ENCODE results near the gene KLK10.

Gene KLK10

DNA sequence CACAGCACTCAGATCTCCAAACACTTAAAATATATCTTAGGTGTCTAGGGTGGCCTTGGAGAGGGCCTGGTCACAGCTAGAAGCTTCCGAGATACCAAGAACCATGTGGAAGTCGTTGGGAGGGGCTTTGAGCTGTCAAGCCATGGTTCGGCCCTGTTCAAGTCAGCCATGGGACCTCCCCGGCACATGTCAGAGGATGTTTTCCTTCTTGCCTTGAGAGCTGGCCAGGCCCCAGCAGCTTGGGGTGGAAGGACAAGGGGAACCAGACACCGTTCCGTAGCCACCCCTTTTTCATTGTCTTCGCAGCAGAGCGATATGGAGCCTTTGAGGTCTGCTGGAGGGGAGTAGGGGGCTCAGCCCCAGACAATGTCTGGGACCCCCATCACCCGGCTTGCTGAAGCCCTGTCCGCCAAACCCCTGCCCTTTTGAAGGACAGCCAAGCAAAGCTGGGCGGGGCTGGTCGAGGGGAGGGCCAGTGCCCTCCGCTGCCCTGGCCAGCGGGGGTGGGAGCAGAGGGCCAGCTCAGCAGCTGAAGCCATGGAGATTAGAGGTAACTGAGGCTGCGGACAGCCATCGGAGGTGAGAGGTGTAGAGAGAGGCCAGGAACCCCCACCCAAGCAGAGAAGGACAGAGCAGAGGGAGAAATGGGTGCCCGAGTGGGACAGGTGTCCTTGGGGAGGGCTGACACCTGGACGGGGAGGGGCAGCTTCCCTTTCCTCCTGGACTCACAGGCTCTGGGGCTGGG, 6.5 kb upstream of the KLK10 start:
- no peak for DNase-seq (ENCODE audit: low read depth in 2 of 2)

DNA sequence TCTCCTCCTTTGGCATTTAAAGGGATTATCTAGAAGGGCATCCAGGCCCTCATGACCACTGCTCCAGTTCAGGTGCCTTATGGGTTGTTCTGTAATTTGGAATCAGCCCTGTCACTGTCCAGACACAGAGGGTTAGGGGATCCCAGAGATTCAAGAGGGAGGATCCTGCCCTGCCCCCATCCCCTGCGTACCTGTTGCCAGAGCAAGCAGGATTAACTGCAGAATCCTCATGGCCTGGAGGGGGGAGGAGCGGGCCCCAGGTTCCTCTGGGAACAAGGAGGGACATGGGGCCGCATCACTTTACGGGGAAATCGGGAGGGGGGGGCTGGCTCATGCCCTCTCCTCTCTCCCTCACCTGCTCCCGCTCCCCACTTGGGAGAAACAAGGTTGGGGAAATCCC, 5.9 kb upstream of the KLK10 start:
- no peak for DNase-seq (ENCODE audit: low read depth in 2 of 2)

DNA sequence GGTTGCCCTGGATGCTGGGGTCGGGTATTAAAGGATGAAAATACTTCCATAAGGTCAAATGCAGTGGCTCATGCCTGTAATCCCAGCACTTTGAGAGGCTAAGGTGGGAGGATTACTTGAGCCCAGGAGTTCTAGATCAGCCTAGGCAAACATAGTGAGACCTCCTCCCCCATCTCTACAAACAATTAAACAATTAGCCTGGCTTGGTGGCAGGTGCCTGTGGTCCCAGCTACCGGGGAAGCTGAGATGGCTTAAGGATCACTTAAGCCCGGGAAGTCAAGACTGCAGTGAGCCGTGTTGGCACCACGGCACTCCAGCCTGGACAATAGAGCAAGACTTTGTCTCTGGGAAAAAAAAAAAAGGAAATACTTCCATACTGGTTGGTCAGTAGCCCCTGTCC, 5.4 kb upstream of the KLK10 start:
- DNase-seq (ENCODE audit: low read depth in 2 of 2) = no peak

DNA sequence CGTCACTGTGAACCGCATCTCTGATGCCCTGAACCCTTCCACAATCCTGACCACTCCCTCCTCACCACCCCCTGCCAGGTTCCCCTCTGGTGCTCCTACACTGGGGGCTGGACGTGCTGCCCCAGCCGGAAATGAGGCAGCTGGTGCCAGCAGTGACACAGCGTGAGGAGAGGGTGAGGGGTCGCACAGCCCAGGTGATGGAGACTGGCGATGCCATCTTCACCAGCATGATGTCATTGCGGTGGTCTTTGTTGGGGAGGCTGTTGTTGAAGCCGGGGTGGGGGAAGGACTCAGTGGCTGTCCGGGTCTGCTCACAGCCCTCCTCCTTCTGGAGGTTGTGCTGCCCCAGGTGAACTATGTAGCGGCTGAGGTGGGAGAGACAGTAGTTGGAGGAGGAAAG, 4.4 kb upstream of the KLK10 start:
- no peak for DNase-seq (ENCODE audit: low read depth in 2 of 2)

DNA sequence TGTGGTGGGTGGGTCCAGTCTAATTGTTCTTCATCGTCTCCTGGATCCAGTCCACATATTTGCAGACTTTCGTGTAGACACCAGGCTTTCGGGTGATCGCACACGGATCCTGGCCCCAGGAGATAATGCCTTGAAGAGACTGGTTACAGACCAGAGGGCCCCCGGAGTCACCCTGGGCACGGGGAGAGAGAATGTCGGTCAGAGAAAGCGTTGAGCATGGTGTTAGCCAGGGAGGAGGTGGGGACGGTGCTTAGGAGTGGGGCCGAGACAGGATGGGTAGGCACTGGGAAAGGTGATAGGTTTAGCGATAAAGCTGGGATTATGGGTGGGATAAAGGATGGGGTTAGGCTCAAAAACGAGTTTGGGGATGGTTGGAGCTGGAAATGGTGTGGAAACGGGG, 3.0 kb upstream of the KLK10 start:
- no peak for DNase-seq (ENCODE audit: low read depth in 2 of 2)

DNA sequence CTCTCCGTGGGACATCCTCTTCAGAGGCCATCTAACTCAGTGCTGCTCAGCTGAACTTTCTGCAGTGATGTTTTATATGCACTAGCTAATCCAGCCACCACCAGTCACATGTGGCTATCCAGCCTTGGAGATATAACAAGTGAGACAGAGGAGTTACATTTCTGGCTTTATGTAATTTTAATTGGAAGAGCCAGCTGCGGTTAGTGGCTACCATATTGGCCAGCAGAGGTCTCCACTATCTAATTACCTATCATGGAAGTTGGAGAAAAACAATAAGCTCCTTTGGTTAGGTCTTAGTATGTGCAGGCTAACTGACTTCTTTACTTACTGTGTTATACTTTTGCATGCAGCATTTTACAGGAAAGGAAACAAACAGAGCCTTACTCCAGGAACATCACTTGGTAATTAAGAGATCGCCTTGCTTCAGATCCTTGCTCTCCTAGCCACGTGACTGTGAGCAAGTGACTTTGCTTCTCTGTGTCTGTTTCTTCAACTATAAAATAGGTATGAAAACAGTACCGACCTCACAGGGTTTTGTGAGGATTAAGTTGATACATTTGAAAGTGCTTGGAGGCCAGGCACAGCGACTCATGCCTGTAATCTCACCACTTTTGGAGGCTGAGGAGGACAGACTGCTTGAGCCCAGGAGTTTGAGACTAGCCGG, 1.6 kb upstream of the KLK10 start:
- no peak for DNase-seq (ENCODE audit: low read depth in 2 of 2)

DNA sequence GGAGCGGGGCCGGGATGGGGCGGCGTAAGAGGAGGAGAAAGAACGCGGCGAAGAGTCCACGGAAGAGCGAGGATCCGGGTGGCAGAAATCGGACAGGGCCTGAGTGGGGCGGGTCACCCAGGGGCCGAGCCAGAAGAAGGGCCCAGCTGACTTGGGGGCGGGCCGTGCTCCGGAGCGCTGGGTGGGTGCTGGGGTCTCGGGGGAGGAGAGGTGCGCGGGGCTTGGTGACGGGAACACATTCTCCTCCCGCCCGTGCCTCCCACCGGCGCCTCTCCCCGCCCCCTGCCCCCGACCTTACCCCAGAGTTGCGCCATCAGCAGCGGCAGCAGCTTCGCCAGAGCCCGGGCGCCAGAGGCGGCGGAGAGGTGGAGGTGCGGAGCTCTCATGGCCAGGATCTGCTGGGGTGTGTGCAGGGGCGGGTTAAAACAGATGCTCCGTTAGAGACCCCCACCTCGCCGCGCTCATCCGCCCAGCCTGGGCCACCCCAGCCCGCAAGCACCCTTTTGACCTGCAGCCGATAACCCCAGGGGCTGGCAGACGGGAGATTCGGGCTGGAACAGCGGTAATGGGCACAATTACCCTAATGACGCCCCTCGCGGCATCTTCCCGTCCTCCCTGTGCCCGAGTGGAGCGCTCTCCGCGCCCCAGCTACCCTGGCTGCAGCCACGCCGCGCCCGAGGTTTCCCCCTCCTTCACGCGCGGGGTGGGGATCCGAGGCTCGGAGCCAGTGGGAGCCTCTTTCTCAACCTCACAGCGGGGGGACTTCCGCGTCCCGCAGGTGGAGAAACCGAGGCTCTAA, 565 bp downstream of the KLK10 start:
- DNase-seq (ENCODE audit: low read depth in 2 of 2) = no peak

DNA sequence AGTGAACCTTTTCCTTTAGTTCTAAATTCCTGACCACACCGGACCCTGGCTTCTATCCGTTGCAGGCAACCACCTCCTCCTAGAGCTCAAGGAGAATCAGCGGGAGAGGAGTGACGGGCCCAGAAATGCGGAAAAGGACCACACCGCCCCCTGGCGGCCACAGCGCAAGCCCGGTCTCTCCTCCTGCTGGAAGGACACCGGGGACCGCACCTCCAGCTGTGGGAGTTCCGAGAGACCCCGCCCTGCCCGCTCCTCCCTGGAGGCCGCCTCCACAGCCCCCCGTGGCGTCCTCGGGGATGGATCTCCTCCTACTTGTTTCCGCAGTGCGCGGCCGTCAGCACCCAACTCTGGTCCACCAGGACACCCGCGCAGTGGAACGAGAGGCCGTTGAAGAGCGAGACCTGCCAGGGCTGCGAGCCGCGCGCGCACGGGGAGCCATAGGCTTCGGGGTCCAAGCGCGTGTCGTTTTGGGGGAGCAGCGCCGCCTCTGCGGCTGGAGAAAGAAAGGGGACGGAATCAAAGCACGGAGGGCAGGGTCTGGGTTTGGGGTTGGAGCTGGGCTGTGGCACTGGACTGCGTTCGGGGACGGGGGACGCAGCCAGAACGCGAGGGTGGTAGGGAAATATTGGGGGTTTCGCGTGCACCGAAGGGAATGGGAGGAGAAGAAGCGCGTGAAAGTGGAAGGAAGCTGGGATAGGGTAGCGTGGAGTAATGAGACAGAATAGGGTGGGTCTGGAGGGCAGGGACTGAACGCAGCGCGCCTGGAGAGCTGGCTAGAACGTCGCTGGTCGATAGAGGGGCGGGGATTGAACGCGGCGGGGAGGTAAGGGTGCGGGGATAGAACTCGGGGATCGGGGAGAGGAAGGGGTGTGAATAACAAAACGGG, 2.5 kb downstream of the KLK10 start:
- DNase-seq (ENCODE audit: low read depth in 2 of 2) = peak; percentile 42 to 75

DNA sequence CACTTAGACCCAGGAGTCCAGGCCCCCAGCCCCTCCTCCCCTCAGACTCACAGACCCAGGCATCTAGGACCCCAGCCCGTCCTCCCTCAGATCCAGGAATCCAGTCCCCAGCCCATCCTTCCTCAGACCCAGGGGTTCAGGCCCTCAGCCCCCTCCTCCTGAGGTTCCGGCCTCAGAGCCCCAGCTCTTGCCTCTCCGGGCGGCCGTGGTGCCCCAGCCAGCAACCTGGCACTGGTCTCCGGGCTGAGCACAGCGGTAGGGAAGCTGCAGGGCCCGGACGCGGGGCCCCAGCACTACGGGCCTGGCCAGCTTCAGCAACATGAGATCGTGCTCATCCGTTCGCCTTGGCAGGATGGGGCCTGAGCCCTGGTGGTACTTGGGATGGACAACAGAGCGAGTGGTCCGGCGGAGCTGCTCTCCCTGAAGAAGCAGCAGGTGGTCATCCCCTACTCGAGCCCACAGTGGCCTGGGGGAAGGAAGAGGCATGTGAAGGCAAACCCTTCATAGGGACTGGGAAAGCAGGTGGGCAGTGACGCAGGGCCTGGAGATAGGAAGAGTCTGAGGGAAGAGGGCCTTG, 3.7 kb downstream of the KLK10 start:
- no peak for DNase-seq (ENCODE audit: low read depth in 2 of 2)

DNA sequence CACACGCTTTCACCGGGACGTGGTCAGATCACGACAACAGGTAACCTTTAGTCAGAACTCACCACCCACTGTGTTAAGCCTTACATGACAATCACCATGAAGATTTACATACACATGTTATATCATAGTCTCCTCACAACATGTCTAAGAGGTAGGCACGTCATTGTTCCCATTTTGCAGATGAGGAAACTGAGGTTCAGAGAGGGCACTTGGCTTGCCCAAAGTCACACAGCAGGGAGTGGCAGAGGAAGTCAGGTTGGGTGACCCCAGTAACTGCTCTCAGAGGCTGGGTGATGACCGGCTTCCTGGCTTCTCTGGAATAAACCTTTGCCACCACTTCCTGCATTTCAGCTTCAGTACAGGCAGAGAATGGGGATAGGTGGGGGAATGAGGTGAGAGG, 5.3 kb downstream of the KLK10 start:
- no peak for DNase-seq (ENCODE audit: low read depth in 2 of 2)

DNA sequence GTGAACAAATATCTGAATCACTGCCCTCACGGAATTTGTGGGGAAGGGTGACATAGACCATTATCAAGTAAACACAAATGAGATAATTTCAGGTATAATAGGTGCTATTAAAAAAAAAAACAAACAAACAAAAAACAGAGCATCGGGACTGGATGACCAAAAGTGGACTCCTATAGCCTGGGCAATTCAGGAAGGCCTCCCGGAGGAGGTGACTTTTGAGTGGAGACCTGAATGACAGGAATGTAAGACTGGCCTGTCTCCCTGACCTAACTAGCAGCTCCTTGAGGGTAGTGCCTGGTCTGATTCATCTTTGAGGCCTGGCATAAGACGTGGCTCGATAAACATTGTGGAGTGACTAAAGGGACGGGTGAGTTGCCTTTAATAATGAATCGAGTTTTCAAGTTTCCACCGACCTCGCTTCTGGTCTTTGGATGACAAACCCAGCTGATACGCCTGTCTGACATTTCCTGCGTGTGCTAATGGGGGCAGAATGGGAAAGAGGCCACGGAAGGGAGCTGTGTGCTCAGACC, 6.8 kb downstream of the KLK10 start:
- DNase-seq (ENCODE audit: low read depth in 2 of 2) = no peak

DNA sequence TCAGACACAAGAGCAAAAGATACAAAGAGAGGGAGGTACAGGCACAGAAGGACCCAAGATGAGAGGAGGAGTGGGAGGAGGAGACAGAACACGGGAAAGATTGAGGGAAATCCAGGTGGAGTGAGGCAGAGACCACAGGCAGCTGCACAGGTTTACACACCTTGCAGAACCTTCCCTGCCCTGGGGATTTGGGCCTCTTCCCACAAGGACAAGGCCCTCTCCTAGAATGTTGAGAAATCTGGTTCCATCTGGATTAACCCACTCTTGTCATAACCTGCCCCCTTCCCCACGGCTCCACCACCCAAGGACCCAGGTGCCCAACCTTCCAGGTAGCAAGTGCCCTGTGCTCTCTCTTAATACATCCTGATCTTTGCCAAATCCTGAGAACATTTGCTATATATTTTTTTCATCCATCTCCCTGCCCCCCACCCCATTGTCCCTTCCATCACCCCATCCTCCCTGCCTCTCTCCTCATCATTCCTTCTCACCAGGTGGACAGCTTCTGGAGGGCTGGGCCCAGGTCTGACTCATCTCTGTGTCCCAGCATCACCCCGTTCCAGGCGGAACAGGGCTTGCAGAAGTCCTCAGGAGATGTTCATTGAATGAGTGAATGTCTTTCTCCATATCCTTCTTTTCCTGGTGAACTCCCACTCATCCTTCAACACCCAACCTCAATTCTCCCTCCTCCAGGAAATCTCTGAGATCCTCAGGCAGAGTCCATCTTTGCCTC, 9.3 kb downstream of the KLK10 start:
- DNase-seq (ENCODE audit: low read depth in 2 of 2) = no peak

DNA sequence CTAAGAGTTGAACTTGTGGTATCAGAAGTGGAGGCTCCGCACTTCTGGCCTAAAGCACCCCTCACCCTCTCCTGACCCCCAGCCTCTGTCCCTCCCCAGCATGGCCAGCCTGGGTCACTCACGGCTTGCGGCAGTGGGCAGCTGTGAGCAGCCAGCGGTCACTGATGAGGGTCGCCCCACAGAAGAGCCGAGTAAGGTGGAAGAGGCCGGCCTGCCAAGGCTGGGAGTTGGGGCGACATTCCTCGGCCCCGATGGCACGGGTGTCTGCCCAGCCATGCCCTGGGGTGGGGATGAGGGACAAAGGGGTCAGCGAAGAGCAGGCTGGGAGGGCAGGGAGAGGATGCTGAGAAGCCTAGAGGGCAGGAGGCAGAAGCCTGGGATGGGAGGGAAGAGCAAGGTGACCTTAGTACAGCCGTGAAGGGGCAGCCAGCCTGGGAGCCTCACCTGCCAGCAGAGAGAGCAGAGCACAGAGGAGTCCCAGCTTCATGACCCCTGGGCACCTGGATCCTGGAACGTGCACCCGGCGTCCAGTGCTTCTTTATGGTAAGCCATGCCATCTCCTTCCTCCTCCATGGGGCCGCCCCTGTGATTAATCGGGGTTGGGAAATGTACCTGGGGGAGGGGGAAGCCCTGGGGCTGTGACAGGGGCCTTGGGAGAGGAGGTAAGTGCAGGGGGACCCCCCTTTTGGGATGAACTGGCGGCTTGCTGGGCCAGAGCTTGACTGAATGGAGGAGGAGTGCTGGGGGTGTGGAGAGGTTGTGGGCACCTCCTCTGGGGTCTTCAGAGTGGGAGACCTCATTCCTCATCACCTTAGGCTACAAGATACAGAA, 10.2 kb downstream of the KLK10 start:
- no peak for DNase-seq (ENCODE audit: low read depth in 2 of 2)

DNA sequence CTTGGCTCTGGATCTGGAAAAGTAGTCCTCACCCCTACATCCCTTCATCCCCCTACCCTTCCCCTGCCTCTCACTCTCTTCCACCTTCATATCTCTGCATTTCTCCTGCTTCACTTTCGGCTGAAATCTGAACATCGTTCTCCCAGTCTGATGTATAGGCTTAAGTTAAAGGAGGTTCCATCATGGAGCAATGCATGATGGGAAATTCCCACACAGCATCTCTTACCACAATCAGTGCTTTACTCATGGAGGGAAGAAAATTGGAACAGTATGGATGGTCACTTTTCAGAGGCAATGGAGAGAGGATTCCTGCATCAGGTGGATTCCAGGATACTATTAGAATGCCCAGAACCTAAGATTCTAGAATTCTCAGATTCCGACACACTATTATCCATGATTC, 12.0 kb downstream of the KLK10 start:
- no peak for DNase-seq (ENCODE audit: low read depth in 2 of 2)

DNA sequence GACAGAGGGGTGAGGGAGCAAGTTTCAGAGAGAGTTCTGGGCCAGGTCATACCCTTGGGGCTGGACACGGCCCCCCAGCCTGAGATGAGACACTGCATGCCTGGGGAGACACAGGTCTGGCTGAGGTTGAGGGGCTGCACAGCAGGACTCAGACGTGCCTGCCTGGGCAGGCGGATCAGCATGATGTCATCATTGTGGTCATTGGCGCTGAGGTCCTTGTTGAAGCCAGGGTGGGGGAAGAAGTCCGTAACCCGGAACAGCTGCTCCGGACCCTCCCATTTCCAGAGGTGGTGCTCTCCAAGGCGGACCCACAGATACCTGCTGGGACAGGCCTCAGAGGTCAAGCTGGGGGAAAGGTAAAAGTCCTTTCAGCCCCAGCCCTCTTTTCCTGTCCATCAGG, 13.1 kb downstream of the KLK10 start:
- no peak for DNase-seq (ENCODE audit: low read depth in 2 of 2)

DNA sequence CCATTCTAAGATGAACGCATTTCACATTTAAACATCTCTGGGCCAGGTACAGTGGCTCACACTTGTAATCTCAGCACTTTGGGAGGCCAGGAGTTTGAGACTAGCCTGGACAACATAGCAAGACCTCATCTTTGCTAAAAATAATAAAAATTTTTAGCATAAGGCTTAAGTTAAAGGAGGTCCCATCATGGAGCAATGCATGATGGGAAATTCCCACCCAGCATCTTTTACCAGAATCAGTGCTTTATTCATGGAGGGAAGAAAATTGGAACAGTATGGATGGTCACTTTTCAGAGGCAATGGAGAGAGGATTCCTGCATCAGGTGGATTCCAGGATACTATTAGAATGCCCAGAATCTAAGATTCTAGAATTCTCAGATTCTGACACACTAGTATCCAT, 14.3 kb downstream of the KLK10 start:
- DNase-seq (ENCODE audit: low read depth in 2 of 2) = no peak

DNA sequence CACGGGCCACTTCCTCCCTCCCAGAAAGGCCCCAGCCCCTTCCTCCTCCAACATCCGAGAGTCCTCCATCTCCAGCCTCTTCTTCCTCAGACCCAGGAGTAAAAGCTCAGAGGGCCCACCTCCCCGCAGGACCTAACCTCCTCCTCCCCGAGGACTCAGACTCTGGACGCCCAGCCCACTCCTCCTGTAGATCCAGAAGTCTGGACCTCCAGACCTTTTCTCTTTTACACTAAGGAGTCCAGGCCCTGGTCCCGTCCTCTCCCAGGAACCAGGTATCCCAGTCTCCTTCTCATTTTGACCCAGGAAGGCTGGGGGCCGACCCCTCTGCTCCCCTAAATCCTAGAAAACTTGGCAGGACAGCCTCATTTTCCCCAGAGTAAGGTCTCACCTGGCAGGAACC, 16.2 kb downstream of the KLK10 start:
- no peak for DNase-seq (ENCODE audit: low read depth in 2 of 2)

DNA sequence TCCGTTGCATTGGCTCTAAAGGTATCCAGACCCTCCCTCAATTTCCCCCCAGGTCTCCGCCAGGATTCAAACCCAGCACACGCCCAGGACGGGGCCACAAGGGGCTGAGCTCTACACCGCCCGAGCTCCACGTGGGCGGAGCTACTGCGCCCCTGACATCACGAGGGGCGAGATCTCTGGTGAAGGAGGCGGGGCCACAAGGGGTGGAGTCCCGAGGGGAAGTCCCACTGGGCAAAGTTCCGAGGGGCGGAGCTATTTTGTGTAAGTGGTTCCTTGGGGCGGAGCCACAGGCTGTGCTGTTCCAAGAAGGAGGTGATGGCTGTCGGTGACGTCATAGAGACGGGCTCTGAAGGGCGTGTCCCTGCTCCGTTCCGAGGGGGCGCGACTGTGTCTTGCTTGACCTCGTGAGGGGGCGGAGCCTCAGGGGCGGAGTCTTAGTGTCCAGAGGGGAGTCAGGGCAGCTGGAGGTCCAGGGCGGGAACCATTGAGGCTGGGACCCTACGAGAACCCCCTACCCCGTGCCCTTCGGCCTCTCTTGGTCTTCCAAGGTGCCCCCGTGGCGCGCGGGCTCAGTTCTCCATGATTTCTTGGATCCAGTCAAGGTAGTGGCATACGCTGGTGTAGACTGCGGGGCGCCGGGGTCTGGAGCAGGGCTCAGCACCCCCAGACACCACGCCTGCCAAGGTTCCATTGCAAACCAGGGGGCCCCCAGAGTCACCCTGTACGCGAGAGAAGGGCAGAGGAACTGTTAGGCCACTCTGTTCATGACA, 16.8 kb downstream of the KLK10 start:
- DNase-seq (ENCODE audit: low read depth in 2 of 2) = peak; percentile 6 to 17

DNA sequence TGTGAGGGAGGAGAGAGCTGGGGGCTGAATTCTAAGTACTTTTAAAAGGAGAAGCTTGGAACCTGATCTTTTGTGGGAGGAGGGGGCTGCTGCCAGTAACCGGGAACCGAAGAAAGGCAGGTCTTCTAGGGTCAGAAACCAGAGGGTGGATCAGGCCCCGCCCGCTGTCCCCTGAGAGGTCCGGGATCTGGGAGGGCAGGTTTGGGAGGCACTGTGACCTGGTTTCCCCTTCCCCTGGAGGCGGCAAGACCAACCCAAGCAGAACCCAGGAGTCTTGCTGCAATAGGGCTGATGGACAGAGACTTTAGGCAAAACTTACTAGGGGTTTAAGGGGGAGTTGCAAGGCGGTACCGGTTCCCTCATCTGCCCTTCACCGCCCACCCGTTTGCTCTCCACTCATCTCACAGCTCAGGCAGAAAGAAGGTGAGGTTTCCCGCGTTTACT, 17.4 kb downstream of the KLK10 start:
- DNase-seq (ENCODE audit: low read depth in 2 of 2) = no peak
